ENCODE results near the gene GIMD1. TPM values are rescaled to one million over a fixed set of nuclear protein-coding genes. Genes with fewer than 3 reads are reported as not detected.

GIMD1 gene
- polyA plus RNA-seq, 1 of the 3 experiments (the other 2 are of a cell fraction), result not detected

DNA sequence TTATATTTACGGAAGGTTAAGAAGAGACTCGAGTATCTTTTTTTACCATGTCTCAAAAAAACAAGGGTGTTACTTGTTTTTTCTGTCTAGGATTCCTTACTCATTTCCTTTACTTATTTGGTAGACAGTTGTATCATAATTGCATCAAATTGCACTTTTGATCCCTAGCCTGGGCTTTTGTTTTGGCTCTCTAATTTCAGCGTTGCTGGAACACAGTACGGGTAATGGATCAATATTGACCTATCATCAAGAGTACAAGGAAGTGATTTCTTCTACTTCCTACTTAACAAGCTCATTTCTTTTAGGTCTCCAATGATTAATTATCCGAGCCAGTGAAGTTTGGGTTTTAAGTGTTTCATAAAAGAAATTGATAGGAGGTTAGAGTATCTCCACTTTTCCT is 35.4 kb downstream of the GIMD1 start:
- no peak for DNase-seq
- no peak overlapping the region for H3K9ac ChIP-seq
- CTCF ChIA-PET, result interaction anchor here (1.0 kb wide), 1 partner anchor 36 kb away, joined by 3 read pairs; no protein-coding TSS in a partner anchor
- H3K4me3 ChIP-seq (ENCODE audit: low read depth in 2 of 2, low read length in 1 of 2), result no peak overlapping the region
- no peaks in the 10 kb centered on the region; a peak in 1 of 4 replicates for H3K4me1 ChIP-seq (ENCODE audit: control insufficient read depth in 1 of 2, insufficient read depth in 2 of 2, low read depth in 1 of 2, low read length in 1 of 2)
- no peaks in the 10 kb centered on the region for H3K27me3 ChIP-seq (ENCODE audit: insufficient read depth)
- H2AFZ ChIP-seq (ENCODE audit: low read depth), result no peak overlapping the region
- no peak for TF ChIP-seq POLR2AphosphoS5 (IDR thresholded peaks at IDR 0.05; ENCODE audit: low read depth, low read length)
- TF ChIP-seq, protein P1, sequence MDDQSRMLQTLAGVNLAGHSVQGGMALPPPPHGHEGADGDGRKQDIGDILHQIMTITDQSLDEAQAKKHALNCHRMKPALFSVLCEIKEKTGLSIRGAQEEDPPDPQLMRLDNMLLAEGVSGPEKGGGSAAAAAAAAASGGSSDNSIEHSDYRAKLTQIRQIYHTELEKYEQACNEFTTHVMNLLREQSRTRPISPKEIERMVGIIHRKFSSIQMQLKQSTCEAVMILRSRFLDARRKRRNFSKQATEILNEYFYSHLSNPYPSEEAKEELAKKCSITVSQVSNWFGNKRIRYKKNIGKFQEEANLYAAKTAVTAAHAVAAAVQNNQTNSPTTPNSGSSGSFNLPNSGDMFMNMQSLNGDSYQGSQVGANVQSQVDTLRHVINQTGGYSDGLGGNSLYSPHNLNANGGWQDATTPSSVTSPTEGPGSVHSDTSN (IDR thresholded peaks at IDR 0.05), result no peak
- TF ChIP-seq EP300 (IDR thresholded peaks at IDR 0.05; ENCODE audit: borderline replicate concordance in 1 of 2, low read depth in 1 of 2, low read length in 1 of 2), result no peak
- TF ChIP-seq RXRA (IDR thresholded peaks at IDR 0.05; ENCODE audit: borderline replicate concordance, low read depth), result no peak
- no peak for TF ChIP-seq YY1 (IDR thresholded peaks at IDR 0.05; ENCODE audit: low read depth)
- TF ChIP-seq, protein P2, sequence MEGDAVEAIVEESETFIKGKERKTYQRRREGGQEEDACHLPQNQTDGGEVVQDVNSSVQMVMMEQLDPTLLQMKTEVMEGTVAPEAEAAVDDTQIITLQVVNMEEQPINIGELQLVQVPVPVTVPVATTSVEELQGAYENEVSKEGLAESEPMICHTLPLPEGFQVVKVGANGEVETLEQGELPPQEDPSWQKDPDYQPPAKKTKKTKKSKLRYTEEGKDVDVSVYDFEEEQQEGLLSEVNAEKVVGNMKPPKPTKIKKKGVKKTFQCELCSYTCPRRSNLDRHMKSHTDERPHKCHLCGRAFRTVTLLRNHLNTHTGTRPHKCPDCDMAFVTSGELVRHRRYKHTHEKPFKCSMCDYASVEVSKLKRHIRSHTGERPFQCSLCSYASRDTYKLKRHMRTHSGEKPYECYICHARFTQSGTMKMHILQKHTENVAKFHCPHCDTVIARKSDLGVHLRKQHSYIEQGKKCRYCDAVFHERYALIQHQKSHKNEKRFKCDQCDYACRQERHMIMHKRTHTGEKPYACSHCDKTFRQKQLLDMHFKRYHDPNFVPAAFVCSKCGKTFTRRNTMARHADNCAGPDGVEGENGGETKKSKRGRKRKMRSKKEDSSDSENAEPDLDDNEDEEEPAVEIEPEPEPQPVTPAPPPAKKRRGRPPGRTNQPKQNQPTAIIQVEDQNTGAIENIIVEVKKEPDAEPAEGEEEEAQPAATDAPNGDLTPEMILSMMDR (IDR thresholded peaks at IDR 0.05), result no peak
- no peak for TF ChIP-seq FOXJ3 (CRISPR knock-in tag; IDR thresholded peaks at IDR 0.05)
- no peak for TF ChIP-seq GATA2 (CRISPR knock-in tag; IDR thresholded peaks at IDR 0.05)
- TF ChIP-seq, protein P3, sequence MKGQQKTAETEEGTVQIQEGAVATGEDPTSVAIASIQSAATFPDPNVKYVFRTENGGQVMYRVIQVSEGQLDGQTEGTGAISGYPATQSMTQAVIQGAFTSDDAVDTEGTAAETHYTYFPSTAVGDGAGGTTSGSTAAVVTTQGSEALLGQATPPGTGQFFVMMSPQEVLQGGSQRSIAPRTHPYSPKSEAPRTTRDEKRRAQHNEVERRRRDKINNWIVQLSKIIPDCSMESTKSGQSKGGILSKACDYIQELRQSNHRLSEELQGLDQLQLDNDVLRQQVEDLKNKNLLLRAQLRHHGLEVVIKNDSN (IDR thresholded peaks at IDR 0.05; ENCODE audit: borderline replicate concordance, low read depth), result no peak
- TF ChIP-seq FOSL2 (IDR thresholded peaks at IDR 0.05; ENCODE audit: borderline replicate concordance, low read depth), result no peak
- TF ChIP-seq CHD2 (IDR thresholded peaks at IDR 0.05; ENCODE audit: low read length, partially characterized antibody), result no peak
- no peak for TF ChIP-seq GABPA (IDR thresholded peaks at IDR 0.05; ENCODE audit: low read depth)
- TF ChIP-seq SIN3A (IDR thresholded peaks at IDR 0.05; ENCODE audit: borderline replicate concordance, low read depth, low read length), result no peak
- TF ChIP-seq TAF1 (IDR thresholded peaks at IDR 0.05; ENCODE audit: borderline replicate concordance, low read depth, low read length), result no peak
- TF ChIP-seq, protein P4, sequence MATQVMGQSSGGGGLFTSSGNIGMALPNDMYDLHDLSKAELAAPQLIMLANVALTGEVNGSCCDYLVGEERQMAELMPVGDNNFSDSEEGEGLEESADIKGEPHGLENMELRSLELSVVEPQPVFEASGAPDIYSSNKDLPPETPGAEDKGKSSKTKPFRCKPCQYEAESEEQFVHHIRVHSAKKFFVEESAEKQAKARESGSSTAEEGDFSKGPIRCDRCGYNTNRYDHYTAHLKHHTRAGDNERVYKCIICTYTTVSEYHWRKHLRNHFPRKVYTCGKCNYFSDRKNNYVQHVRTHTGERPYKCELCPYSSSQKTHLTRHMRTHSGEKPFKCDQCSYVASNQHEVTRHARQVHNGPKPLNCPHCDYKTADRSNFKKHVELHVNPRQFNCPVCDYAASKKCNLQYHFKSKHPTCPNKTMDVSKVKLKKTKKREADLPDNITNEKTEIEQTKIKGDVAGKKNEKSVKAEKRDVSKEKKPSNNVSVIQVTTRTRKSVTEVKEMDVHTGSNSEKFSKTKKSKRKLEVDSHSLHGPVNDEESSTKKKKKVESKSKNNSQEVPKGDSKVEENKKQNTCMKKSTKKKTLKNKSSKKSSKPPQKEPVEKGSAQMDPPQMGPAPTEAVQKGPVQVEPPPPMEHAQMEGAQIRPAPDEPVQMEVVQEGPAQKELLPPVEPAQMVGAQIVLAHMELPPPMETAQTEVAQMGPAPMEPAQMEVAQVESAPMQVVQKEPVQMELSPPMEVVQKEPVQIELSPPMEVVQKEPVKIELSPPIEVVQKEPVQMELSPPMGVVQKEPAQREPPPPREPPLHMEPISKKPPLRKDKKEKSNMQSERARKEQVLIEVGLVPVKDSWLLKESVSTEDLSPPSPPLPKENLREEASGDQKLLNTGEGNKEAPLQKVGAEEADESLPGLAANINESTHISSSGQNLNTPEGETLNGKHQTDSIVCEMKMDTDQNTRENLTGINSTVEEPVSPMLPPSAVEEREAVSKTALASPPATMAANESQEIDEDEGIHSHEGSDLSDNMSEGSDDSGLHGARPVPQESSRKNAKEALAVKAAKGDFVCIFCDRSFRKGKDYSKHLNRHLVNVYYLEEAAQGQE (IDR thresholded peaks at IDR 0.05; ENCODE audit: low read depth, low read length), result no peak
- no peak for TF ChIP-seq TEAD4 (IDR thresholded peaks at IDR 0.05; ENCODE audit: borderline replicate concordance, insufficient read depth)
- no peaks in the 10 kb centered on the region for H3K9me2 ChIP-seq
- peaks cover 5% of the 10 kb centered on the region for H3K79me2 ChIP-seq (ENCODE audit: insufficient read depth)
- H3K36me3 ChIP-seq (replicated peaks in 1 of 2; ENCODE audit: control insufficient read depth in 1 of 2, insufficient read depth in 2 of 2, low read length in 1 of 2), result peaks cover 79 to 87% of the 10 kb centered on the region in 2 experiments
- WGBS (ENCODE audit: low lambda C conversion rate), result 95% methylated on average over 5 of the region's 5 CpGs
- H4K20me1 ChIP-seq (ENCODE audit: insufficient read depth), result no peaks in the 10 kb centered on the region
- H3F3A ChIP-seq (replicated peaks; ENCODE audit: insufficient read depth), result peaks cover 30% of the 10 kb centered on the region
- H3K4me2 ChIP-seq, result no peak overlapping the region
- H3K9me3 ChIP-seq, result no peaks in the 10 kb centered on the region
- H3K27ac ChIP-seq (ENCODE audit: low read depth in 2 of 2, low read length in 1 of 2), result no peak overlapping the region
- POLR2A ChIA-PET, result no interaction called here

Measured in SK-N-SH (cell line).